ENCODE results near the gene FADS3. TPM values are rescaled to one million over a fixed set of nuclear protein-coding genes. Genes with fewer than 3 reads are reported as not detected.

Gene FADS3
- total and polyA plus RNA-seq, 12 donors, result 54.9 to 217 (median 75.2) TPM

GRCh38 chr11:61851900-61852295 is 39.4 kb downstream of the FADS3 start:
- TF ChIP-seq CTCF (IDR thresholded peaks at IDR 0.05), result no peak
- Histone ChIP-seq H3K4me3 (no peak overlapping the region), H3K27me3 (no peaks in the 10 kb centered on the region), H3K9me3 (no peaks in the 10 kb centered on the region), H3K36me3 (peaks cover 0 to 76% (median 10%) of the 10 kb centered on the region in 9 donors), H3K27ac (peak overlapping the region in 9 of 10 donors; percentile 12 to 83 (median 70)), H3K4me1 (peaks cover 5 to 36% (median 18%) of the 10 kb centered on the region in 9 donors)
- DNase-seq (no peak), ATAC-seq (no peak)
- intact Hi-C loops (cut with DNase I), result loop anchor here in 2 of 10 donors (5.0 kb wide), 1 partner anchor 35 kb away; the partner anchor contains the start of gene FADS1 (in 2 of the 2)
- 61 to 64% methylated on average over 6 of the region's 6 CpGs for WGBS, 2 donors

GRCh38 chr11:61851113-61851899 is 40.0 kb downstream of the FADS3 start:
- Histone ChIP-seq H3K9me3 (no peaks in the 10 kb centered on the region), H3K27me3 (no peaks in the 10 kb centered on the region), H3K36me3 (peaks cover 0 to 72% (median 10%) of the 10 kb centered on the region in 9 donors), H3K4me3 (peak overlapping the region in 1 of 10 donors; percentile 13), H3K27ac (peak overlapping the region; percentile 12 to 83 (median 70)), H3K4me1 (peaks cover 5 to 36% (median 18%) of the 10 kb centered on the region in 9 donors)
- 37% methylated on average over 24 of the region's 24 CpGs for WGBS, 2 donors
- peak in 1 of 2 donors; percentile 78 for DNase-seq
- peak; percentile 66 to 84 (median 74) for ATAC-seq
- TF ChIP-seq CTCF (IDR thresholded peaks at IDR 0.05), result no peak
- intact Hi-C loops (cut with DNase I), result loop anchor here in 2 of 10 donors (5.0 kb wide), 1 partner anchor 34 kb away; the partner anchor contains the start of gene FADS1 (in 2 of the 2)

- intact Hi-C loops (cut with DNase I), result loop anchor here in 2 of 10 donors (5.0 kb wide), 1 partner anchor 33 kb away; the partner anchor contains the start of gene FADS1 (in 2 of the 2)
- TF ChIP-seq CTCF (IDR thresholded peaks at IDR 0.05), result no peak
- Histone ChIP-seq H3K27ac (peak overlapping the region; percentile 12 to 83 (median 70)), H3K36me3 (peaks cover 0 to 71% (median 10%) of the 10 kb centered on the region in 9 donors), H3K9me3 (no peaks in the 10 kb centered on the region), H3K4me3 (no peak overlapping the region), H3K4me1 (peaks cover 5 to 40% (median 18%) of the 10 kb centered on the region in 9 donors), H3K27me3 (no peaks in the 10 kb centered on the region)
- 41 to 45% methylated on average over 7 of the region's 7 CpGs for WGBS, 2 donors
- peak in 4 of 8 donors; percentile 2 to 18 (median 2) for ATAC-seq
- DNase-seq, result no peak
Observed at GRCh38 chr11:61850687-61851086, 40.7 kb downstream of the FADS3 start.

GRCh38 chr11:61848631-61849030 is 42.7 kb downstream of the FADS3 start:
- peaks cover 0 to 72% (median 18%) of the 10 kb centered on the region in 9 donors for H3K36me3 ChIP-seq
- H3K4me3 ChIP-seq, result no peak overlapping the region
- intact Hi-C loops (cut with DNase I), result no loop called here
- 91 to 96% methylated on average over 9 of the region's 9 CpGs for WGBS, 2 donors
- H3K27ac ChIP-seq, result no peak overlapping the region
- DNase-seq, result no peak
- H3K27me3 ChIP-seq, result no peaks in the 10 kb centered on the region
- TF ChIP-seq CTCF (IDR thresholded peaks at IDR 0.05), result no peak
- no peak for ATAC-seq
- H3K4me1 ChIP-seq, result peaks cover 5 to 23% (median 18%) of the 10 kb centered on the region in 9 donors
- no peaks in the 10 kb centered on the region for H3K9me3 ChIP-seq
